H1 (cell line): ENCODE data around the gene HNRNPM. TPM values are rescaled to one million over a fixed set of nuclear protein-coding genes. Genes with fewer than 3 reads are reported as not detected.

Source experiments
- CTCF ChIA-PET: fragments of 300-600 bp; sonication (Branson Sonifier 250); formaldehyde crosslinking; loops from one replicate; lab custom pipeline; 2021; ENCODE audit not compliant: partially characterized antibody; lab: Charles Lee
- POLR2A ChIA-PET: fragments of 300-600 bp; sonication (Branson Sonifier 250); formaldehyde crosslinking; loops from one replicate; lab custom pipeline; 2021; ENCODE audit warnings: inconsistent platforms; ENCODE audit not compliant: partially characterized antibody; lab: Charles Lee
- DNase-seq, 2 experiments: peaks; one replicate each; pipeline versions ENCODE4 v3.0.0 to v3.0.0-alpha.2; 2010 to 2022; ENCODE audit warnings: low spot score in 2 of 2, low read depth in 1 of 2, mixed read lengths in 1 of 2
- FAIRE-seq: peaks from 2 replicates; lab custom pipeline; 2011; peaks lifted over from hg19 to GRCh38; lab: Jason Lieb, UNC
- H2AFZ ChIP-seq: 2 replicates; pipeline ENCODE4 v1.8.1; 2012; ENCODE audit warnings: low read length, inconsistent platforms
- H2AK5ac ChIP-seq: 2 replicates; pipeline ENCODE4 v1.6.1; 2013; ENCODE audit warnings: low read depth, low read length
- H2BK120ac ChIP-seq: replicated peaks from 2 replicates; pipeline ENCODE3; 2013; ENCODE audit warnings: low read depth, low read length, inconsistent platforms
- H2BK12ac ChIP-seq: 2 replicates; pipeline ENCODE4 v1.6.1; 2013; ENCODE audit warnings: low read depth, low read length
- H2BK15ac ChIP-seq: 2 replicates; pipeline ENCODE4 v1.6.1; 2013; ENCODE audit warnings: low read length
- H2BK20ac ChIP-seq: 2 replicates; pipeline ENCODE4 v1.6.1; 2013; ENCODE audit warnings: low read length
- H2BK5ac ChIP-seq: 2 replicates; pipeline ENCODE4 v1.6.1; 2013; ENCODE audit warnings: low read depth, low read length
- H3K14ac ChIP-seq: 2 replicates; pipeline ENCODE4 v1.6.1; 2013; ENCODE audit warnings: inconsistent platforms; ENCODE audit not compliant: insufficient read length
- H3K18ac ChIP-seq: 2 replicates; pipeline ENCODE4 v1.6.1; 2013; ENCODE audit warnings: low read length; ENCODE audit errors: extremely low read depth
- H3K23ac ChIP-seq: 2 replicates; pipeline ENCODE4 v1.6.1; 2013; ENCODE audit warnings: inconsistent platforms; ENCODE audit not compliant: insufficient read length
- H3K23me2 ChIP-seq: 2 replicates; pipeline ENCODE4 v1.6.1; 2013; ENCODE audit warnings: low read depth, low read length
- H3K27ac ChIP-seq: 2 replicates; pipeline ENCODE4 v1.6.1; 2011; ENCODE audit warnings: low read depth, low read length, inconsistent platforms
- H3K27me3 ChIP-seq, 4 experiments: replicated peaks in 1 of 4; 1 replicate in 1 of 4; 2 replicates in 3 of 4; pipeline versions ENCODE4 v1.6.1 to v1.8.1; 2011 to 2013; ENCODE audit warnings: low read length in 3 of 4, mild to moderate bottlenecking in 3 of 4, inconsistent platforms in 2 of 4, mixed read lengths in 2 of 4, moderate library complexity in 1 of 4; ENCODE audit not compliant: control insufficient read depth in 3 of 4, insufficient read depth in 3 of 4; ENCODE audit errors: extremely low read depth in 1 of 4
- H3K36me3 ChIP-seq, 4 experiments: 2 replicates each; pipeline versions ENCODE4 v1.6.1 to v1.8.1; 2011 to 2013; ENCODE audit warnings: mild to moderate bottlenecking in 4 of 4, low read length in 3 of 4, moderate library complexity in 2 of 4, control low read depth in 1 of 4, inconsistent platforms in 1 of 4; ENCODE audit not compliant: insufficient read depth in 4 of 4, control insufficient read depth in 2 of 4
- H3K4ac ChIP-seq: replicated peaks from 2 replicates; pipeline ENCODE3; 2013; ENCODE audit warnings: low read length, low read depth, mixed read lengths, inconsistent platforms; ENCODE audit not compliant: insufficient read length
- H3K4me1 ChIP-seq, 4 experiments: replicated peaks in 1 of 4; 1 replicate in 1 of 4; 2 replicates in 3 of 4; pipeline versions ENCODE4 v1.6.1 to v1.8.1; 2011 to 2013; ENCODE audit warnings: low read length in 3 of 4, inconsistent platforms in 2 of 4, mixed read lengths in 1 of 4; ENCODE audit not compliant: insufficient read depth in 4 of 4, control insufficient read depth in 3 of 4
- H3K4me2 ChIP-seq, 2 experiments: 2 replicates each; pipeline versions ENCODE4 v1.6.1 to v1.8.1; 2011 to 2013; ENCODE audit warnings: low read depth in 2 of 2, low read length in 2 of 2, control low read depth in 1 of 2, inconsistent platforms in 1 of 2, mild to moderate bottlenecking in 1 of 2; ENCODE audit not compliant: insufficient read depth in 1 of 2
- H3K4me3 ChIP-seq, 4 experiments: fragments of 200-600, 300-600 bp in 1 of 4; sonication (generic), shearing (Covaris generic), sonication (Bioruptor Twin) in 1 of 4; 2 replicates each; pipeline versions ENCODE4 v1.5.1 to v1.8.1; 2011 to 2016; ENCODE audit warnings: low read length in 4 of 4, low read depth in 3 of 4, control low read depth in 2 of 4, inconsistent platforms in 2 of 4, mild to moderate bottlenecking in 2 of 4, mixed read lengths in 1 of 4, moderate library complexity in 1 of 4; ENCODE audit not compliant: insufficient read depth in 2 of 4; ENCODE audit errors: extremely low read depth in 1 of 4
- H3K56ac ChIP-seq: replicated peaks from 2 replicates; pipeline ENCODE3; 2013; ENCODE audit warnings: low read depth, mild to moderate bottlenecking, mixed read lengths, low read length, inconsistent platforms; ENCODE audit not compliant: insufficient read length
- H3K79me1 ChIP-seq: 2 replicates; pipeline ENCODE4 v1.6.1; 2013; ENCODE audit warnings: low read depth, low read length, control low read depth
- H3K79me2 ChIP-seq, 2 experiments: 2 replicates each; pipeline versions ENCODE4 v1.6.1 to v1.8.1; 2012 to 2013; ENCODE audit warnings: low read length in 2 of 2, mild to moderate bottlenecking in 2 of 2, inconsistent platforms in 1 of 2; ENCODE audit not compliant: insufficient read depth in 2 of 2, control insufficient read depth in 1 of 2
- H3K9ac ChIP-seq, 4 experiments: replicated peaks in 1 of 4; 1 replicate in 1 of 4; 2 replicates in 3 of 4; pipeline versions ENCODE4 v1.6.1 to v1.8.1; 2011 to 2013; ENCODE audit warnings: low read depth in 3 of 4, low read length in 3 of 4, control low read depth in 2 of 4, mild to moderate bottlenecking in 2 of 4, moderate library complexity in 2 of 4, inconsistent platforms in 1 of 4; ENCODE audit errors: extremely low read depth in 1 of 4
- H3K9me3 ChIP-seq, 2 experiments: 2 replicates each; pipeline versions ENCODE4 v1.6.1 to v1.8.1; 2012 to 2013; ENCODE audit warnings: mild to moderate bottlenecking in 2 of 2, moderate library complexity in 2 of 2, control low read depth in 1 of 2, inconsistent platforms in 1 of 2, low read depth in 1 of 2, low read length in 1 of 2, mixed read lengths in 1 of 2; ENCODE audit not compliant: insufficient read depth in 2 of 2
- H4K20me1 ChIP-seq, 2 experiments: replicated peaks in 1 of 2; 2 replicates each; pipeline versions ENCODE3 to v1.8.1; 2011 to 2013; ENCODE audit warnings: inconsistent platforms in 2 of 2, low read length in 2 of 2, mild to moderate bottlenecking in 1 of 2; ENCODE audit not compliant: insufficient read depth in 2 of 2, control insufficient read depth in 1 of 2
- H4K5ac ChIP-seq: 2 replicates; pipeline ENCODE4 v1.6.1; 2013; ENCODE audit warnings: low read length, low read depth, mixed read lengths, inconsistent platforms; ENCODE audit not compliant: insufficient read length
- H4K8ac ChIP-seq: 2 replicates; pipeline ENCODE4 v1.8.0; 2013; ENCODE audit warnings: mild to moderate bottlenecking, moderate library complexity, low read length, inconsistent platforms; ENCODE audit not compliant: insufficient read depth; ENCODE audit errors: extremely low read depth
- H4K91ac ChIP-seq: replicated peaks from 2 replicates; pipeline ENCODE3; 2013; ENCODE audit warnings: low read length, mixed read lengths, inconsistent platforms; ENCODE audit not compliant: insufficient read length
- ASH2L ChIP-seq: fragments of 200-600, 300-600 bp; sonication (generic); IDR thresholded peaks from one replicate; pipeline ENCODE4 v1.7.1; 2017; ENCODE audit warnings: low read length
- BRCA1 ChIP-seq: IDR thresholded peaks from 2 replicates; pipeline ENCODE4 v1.6.1; 2012; ENCODE audit warnings: low read depth, low read length, improper control_type of control experiment
- EGR1 ChIP-seq: IDR thresholded peaks from 2 replicates; pipeline ENCODE4 v1.6.1; 2011; ENCODE audit warnings: low read depth, low read length, borderline replicate concordance
- FOSL1 ChIP-seq: IDR thresholded peaks from 2 replicates; pipeline ENCODE4 v1.6.1; 2011; ENCODE audit warnings: mild to moderate bottlenecking, low read depth, low read length, moderate library complexity; ENCODE audit not compliant: insufficient read depth
- HDAC2 ChIP-seq, 2 experiments: fragments of 300-600 bp in 1 of 2; sonication (generic) in 1 of 2; IDR thresholded peaks; 2 replicates each; pipeline ENCODE4 v1.6.1; 2011 to 2012; ENCODE audit warnings: low read depth in 2 of 2, low read length in 2 of 2, mild to moderate bottlenecking in 2 of 2, moderate library complexity in 2 of 2, borderline replicate concordance in 1 of 2, inconsistent platforms in 1 of 2
- JUND ChIP-seq: IDR thresholded peaks from 2 replicates; pipeline ENCODE4 v1.6.1; 2011; ENCODE audit warnings: mild to moderate bottlenecking, improper control_type of control experiment, low read length
- KDM4A ChIP-seq: IDR thresholded peaks from one replicate; pipeline ENCODE4 v1.7.1; 2012; ENCODE audit warnings: low read depth, mild to moderate bottlenecking, moderate library complexity, low read length, inconsistent platforms; ENCODE audit not compliant: severe bottlenecking
- POU5F1 ChIP-seq: IDR thresholded peaks from 2 replicates; pipeline ENCODE4 v1.6.1; 2011; ENCODE audit warnings: low read depth, mild to moderate bottlenecking, low read length, moderate library complexity
- RAD21 ChIP-seq, 2 experiments: IDR thresholded peaks in 1 of 2; conservative IDR thresholded peaks in 1 of 2; 2 replicates each; pipeline ENCODE4 v1.6.1; 2011; ENCODE audit warnings: low read depth in 2 of 2, low read length in 2 of 2, improper control_type of control experiment in 1 of 2, inconsistent platforms in 1 of 2, mild to moderate bottlenecking in 1 of 2, moderate library complexity in 1 of 2
- SIRT6 ChIP-seq: IDR thresholded peaks from one replicate; pipeline ENCODE4 v1.7.1; 2012; ENCODE audit warnings: low read length, inconsistent platforms
- SP1 ChIP-seq: IDR thresholded peaks from 2 replicates; pipeline ENCODE4 v1.6.1; 2011; ENCODE audit warnings: low read depth, low read length
- TAF1 ChIP-seq: IDR thresholded peaks from 2 replicates; pipeline ENCODE4 v1.6.1; 2011; ENCODE audit warnings: mild to moderate bottlenecking, low read depth, low read length
- TCF12 ChIP-seq: IDR thresholded peaks from 2 replicates; pipeline ENCODE4 v1.6.1; 2011; ENCODE audit warnings: low read depth, mild to moderate bottlenecking, low read length
- WGBS, 2 experiments: shearing (Covaris generic) in 1 of 2; methylation state at CpG; one replicate each; pipeline versions ENCODE4 v1.1.6 to v1.1.7; 2013 to 2015; ENCODE audit warnings: low lambda C conversion rate in 2 of 2, mixed read lengths in 2 of 2, inconsistent platforms in 1 of 2, low coverage in 1 of 2, missing lambda C conversion rate in 1 of 2; ENCODE audit not compliant: insufficient replicate concordance in 2 of 2, insufficient coverage in 1 of 2, insufficient read length in 1 of 2; ENCODE audit errors: extremely low coverage in 1 of 2, missing lambda C conversion rate in 1 of 2; 5-methylcytosine and 5-hydroxymethylcytosine counted together
- polyA plus RNA-seq, 7 experiments: library from polyadenylated mRNA; depleted of rRNA in 3 of 7; stranded (reverse) in 5 of 7; unstranded in 2 of 7; fragments of >200 nt in 5 of 7; fragments of 200-250 nt in 2 of 7; gene quantifications; 1 replicate in 5 of 7; 2 replicates in 1 of 7; 4 replicates in 1 of 7; pipeline versions ENCODE4 v1.2.1 to v1.2.3, GENCODE V29; 2011 to 2013; ENCODE audit warnings: missing spikeins in 2 of 7, mixed read lengths in 2 of 7
- total RNA-seq: library from RNA; stranded (reverse); fragmentation: NEBNext Ultra II Directional; extraction: Animal tissue kit (Norgen Biotek cat#: 25700); gene quantifications from 2 replicates; pipeline ENCODE4 v1.2.1, GENCODE V29; 2021
- TF ChIP-seq, protein P1 (sequence below): IDR thresholded peaks from 2 replicates; pipeline ENCODE4 v1.6.1; 2011; ENCODE audit warnings: low read length, improper control_type of control experiment

Gene HNRNPM
- total and polyA plus RNA-seq, 2 of the 8 experiments (the other 6 are each of a cell fraction or from before 2014, with no cell fraction given), result 375 to 474 TPM

DNA sequence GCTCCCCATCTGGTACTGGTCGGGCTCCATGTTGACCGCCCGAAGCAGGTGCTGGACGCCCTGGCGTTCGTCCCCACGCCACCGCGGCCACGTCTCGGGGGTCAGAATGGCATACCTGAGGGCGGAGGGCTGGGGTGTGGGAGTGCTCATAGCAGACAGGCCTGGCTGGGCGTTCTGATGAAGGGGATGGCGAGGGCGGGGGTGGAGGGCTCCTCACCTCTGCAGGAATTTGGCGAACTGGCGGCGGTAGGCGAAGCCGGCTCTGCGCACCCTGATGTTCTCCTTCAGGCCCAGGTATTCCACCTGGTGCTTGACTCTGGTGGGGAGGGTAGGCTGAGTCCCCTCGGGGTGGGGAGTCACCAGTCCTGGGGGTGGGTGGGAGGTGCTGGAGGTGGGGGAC lies 91.5 kb downstream of the HNRNPM start:
- Histone ChIP-seq H3K18ac (no peak overlapping the region), H3K4me3 (no peak overlapping the region), H3K27me3 (no peaks in the 10 kb centered on the region), H3K27ac (no peak overlapping the region), H3K23me2 (no peaks in the 10 kb centered on the region; the same call in 1 of the 2 replicates), H3K9me3 (no peaks in the 10 kb centered on the region), H4K8ac (peak overlapping the region; percentile 45), H2BK15ac (no peak overlapping the region), H2BK120ac (no peak overlapping the region), H2BK12ac (no peak overlapping the region), H3K9ac (no peak overlapping the region), H3K4ac (no peak overlapping the region), H4K5ac (no peak overlapping the region), H4K20me1 (peaks cover 0 to 2% of the 10 kb centered on the region in 2 experiments), H3K4me2 (no peak overlapping the region), H4K91ac (no peak overlapping the region), H3K14ac (no peak overlapping the region), H3K56ac (no peak overlapping the region), H2BK5ac (no peak overlapping the region), H3K23ac (no peak overlapping the region), H3K79me1 (no peaks in the 10 kb centered on the region), H3K4me1 (0 out of 7 replicates have a peak, but pooled peaks cover 0 to 3% (median 0%) of the 10 kb centered on the region in 4 experiments), H2AK5ac (no peak overlapping the region), H3K79me2 (no peaks in the 10 kb centered on the region), H2AFZ (no peak overlapping the region), H2BK20ac (no peak overlapping the region), H3K36me3 (0 out of 8 replicates have a peak, but pooled peaks cover 0 to 3% (median 0%) of the 10 kb centered on the region in 4 experiments)
- 94% methylated on average over 17 of the region's 22 CpGs; no CpG with 5 or more reads in 1 of the 2 experiments for WGBS, 2 experiments
- CTCF ChIA-PET, result no interaction called here
- DNase-seq (no peak), FAIRE-seq (no peak)
- POLR2A ChIA-PET, result no interaction called here
- TF ChIP-seq KDM4A (no peak), JUND (no peak), SIRT6 (no peak), TCF12 (no peak), HDAC2 (IDR thresholded peaks at IDR 0.05; ENCODE audit: borderline replicate concordance in 1 of 2, low read depth in 2 of 2, low read length in 2 of 2) (no peak), POU5F1 (no peak), RAD21 (IDR thresholded peaks at IDR 0.05 in 1 of 2, conservative IDR thresholded peaks at IDR 0.05 in 1 of 2; ENCODE audit: low read depth in 2 of 2, low read length in 2 of 2) (no peak), FOSL1 (no peak), ASH2L (no peak), BRCA1 (no peak), TAF1 (no peak), SP1 (no peak), EGR1 (no peak)
- TF ChIP-seq, protein P1, sequence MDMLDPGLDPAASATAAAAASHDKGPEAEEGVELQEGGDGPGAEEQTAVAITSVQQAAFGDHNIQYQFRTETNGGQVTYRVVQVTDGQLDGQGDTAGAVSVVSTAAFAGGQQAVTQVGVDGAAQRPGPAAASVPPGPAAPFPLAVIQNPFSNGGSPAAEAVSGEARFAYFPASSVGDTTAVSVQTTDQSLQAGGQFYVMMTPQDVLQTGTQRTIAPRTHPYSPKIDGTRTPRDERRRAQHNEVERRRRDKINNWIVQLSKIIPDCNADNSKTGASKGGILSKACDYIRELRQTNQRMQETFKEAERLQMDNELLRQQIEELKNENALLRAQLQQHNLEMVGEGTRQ, result no peak
